Activated naive CD4-positive, alpha-beta T cell treated with anti-CD3 and anti-CD28 coated beads, Interleukin-2, amount 10 ng/mL, durations not matched to agents 7 days and 5 days (primary cell): ENCODE data around the gene TRAPPC10.
"Not testable (repeated sequence)": the region's sequence is repeated elsewhere in the genome, so short reads cannot be mapped to it uniquely, and the experiment has no call there.

Experiments
- CTCF ChIA-PET: fragments of 350-600 bp; sonication (Branson Sonifier 250); formaldehyde crosslinking; loops from one replicate; lab custom pipeline; 2021; ENCODE audit warnings: antibody characterized with exemption; lab: Charles Lee
- DNase-seq: peaks from one replicate; pipeline ENCODE4 v3.0.0-alpha.2; 2020
- H3K27ac Mint-ChIP-seq: one replicate; pipeline ENCODE4 v1.8.0; 2021; ENCODE audit warnings: mild to moderate bottlenecking, moderate library complexity, mixed read lengths
- H3K27me3 Mint-ChIP-seq: one replicate; pipeline ENCODE4 v1.8.0; 2021; ENCODE audit warnings: mild to moderate bottlenecking, mixed read lengths
- H3K36me3 Mint-ChIP-seq: one replicate; pipeline ENCODE4 v1.8.0; 2021; ENCODE audit warnings: mixed read lengths
- H3K4me1 Mint-ChIP-seq: one replicate; pipeline ENCODE4 v1.8.0; 2021; ENCODE audit warnings: mixed read lengths
- H3K4me3 Mint-ChIP-seq: one replicate; pipeline ENCODE4 v1.8.0; 2021; ENCODE audit warnings: mild to moderate bottlenecking, moderate library complexity, mixed read lengths
- H3K9me3 Mint-ChIP-seq: one replicate; pipeline ENCODE4 v1.8.0; 2021; ENCODE audit warnings: mixed read lengths

The TRAPPC10 gene

DNA sequence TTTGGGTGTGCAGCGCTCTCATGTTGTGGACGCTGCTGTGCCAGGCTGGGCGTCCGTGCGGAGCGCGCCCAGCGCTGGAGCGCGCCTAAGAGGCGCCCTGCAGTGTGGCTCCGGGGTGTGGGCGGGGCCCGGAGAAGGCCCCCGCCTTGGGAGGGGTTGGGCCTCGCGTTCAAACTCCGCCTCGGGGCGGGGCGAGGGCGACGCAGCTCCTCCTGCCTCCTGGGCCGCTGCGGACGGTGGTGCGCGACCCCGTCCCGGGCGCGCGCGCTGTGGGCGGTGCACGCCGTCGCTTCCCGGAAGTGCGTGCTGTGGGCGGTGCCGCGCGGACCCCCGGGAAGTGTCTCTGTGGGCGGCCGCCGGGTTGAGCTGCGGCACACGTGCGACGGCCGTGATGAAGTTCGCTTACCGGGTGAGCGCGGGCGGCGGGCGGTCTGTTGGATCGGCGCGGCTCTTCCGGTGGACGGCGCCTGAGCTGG, 95.0 kb downstream of the TRAPPC10 start, which contains the start of gene PWP2:
Gene PWP2, plus strand, starts transcription at position 374 of the 476 bp plus-strand sequence. Its CDS starts 18 bp downstream, at position 392.
- CTCF ChIA-PET, H3K36me3 Mint-ChIP-seq, H3K4me1 Mint-ChIP-seq, H3K27ac Mint-ChIP-seq, H3K27me3 Mint-ChIP-seq, H3K9me3 Mint-ChIP-seq: not testable (repeated sequence)
- DNase-seq = peak; percentile 65
- H3K4me3 Mint-ChIP-seq = peak within 1 kb of the TSS; percentile 60

DNA sequence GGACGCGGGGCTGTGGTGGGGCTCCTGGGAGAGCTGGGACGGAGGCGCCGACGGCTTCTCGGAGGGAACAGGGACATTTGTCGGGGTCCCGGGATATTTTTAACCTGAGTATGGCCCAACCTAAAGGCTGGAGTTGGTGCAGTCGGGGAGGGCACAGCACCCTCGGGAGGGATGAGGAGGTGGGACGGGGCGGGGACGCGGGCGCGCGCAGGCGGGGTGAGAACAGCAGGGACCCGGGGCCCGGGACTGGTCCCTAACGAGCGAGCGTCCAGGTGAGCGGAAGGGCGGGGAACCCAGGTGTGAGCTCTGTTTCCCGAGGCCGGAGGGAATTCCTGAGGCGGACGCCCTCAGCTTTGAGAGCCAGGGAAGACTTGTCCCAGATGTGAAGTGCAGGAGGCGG, 95.5 kb downstream of the TRAPPC10 start:
- H3K36me3 Mint-ChIP-seq, H3K9me3 Mint-ChIP-seq, DNase-seq, H3K27me3 Mint-ChIP-seq, H3K4me1 Mint-ChIP-seq, CTCF ChIA-PET, H3K27ac Mint-ChIP-seq: not testable (repeated sequence)
- H3K4me3 Mint-ChIP-seq = peak overlapping the region; percentile 60

DNA sequence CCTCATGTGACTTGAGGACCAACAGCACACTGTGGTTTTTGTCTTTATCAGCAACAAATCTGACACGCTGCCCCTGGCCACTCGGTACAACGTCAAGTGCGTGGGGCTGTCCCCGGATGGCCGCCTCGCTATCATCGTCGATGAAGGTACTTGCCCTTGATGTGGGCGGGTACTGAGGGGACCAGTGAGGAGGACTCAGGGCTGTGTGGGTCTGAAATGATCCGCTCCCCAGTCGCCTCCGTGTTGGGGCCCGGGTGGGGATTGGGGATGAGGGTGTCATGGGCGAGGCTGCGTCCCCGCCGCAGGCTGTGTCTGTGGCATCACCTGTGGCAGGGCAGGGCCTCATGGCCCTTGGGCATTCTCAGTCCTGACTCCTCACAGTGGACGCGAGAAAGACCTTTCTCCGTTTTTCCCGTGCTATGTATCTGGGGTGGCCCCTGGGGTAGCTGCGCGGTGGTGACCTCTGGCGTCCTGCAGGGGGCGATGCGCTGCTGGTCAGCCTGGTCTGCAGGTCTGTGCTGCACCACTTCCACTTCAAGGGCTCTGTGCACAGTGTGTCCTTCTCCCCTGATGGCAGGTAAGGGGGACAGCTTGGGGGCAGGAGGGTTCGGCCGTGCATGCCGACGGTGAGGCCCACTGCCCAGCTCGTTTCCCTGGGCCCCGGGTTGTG, 101.7 kb downstream of the TRAPPC10 start:
- DNase-seq, H3K36me3 Mint-ChIP-seq, H3K27me3 Mint-ChIP-seq, H3K4me1 Mint-ChIP-seq, CTCF ChIA-PET, H3K9me3 Mint-ChIP-seq, H3K27ac Mint-ChIP-seq, H3K4me3 Mint-ChIP-seq: not testable (repeated sequence)

DNA sequence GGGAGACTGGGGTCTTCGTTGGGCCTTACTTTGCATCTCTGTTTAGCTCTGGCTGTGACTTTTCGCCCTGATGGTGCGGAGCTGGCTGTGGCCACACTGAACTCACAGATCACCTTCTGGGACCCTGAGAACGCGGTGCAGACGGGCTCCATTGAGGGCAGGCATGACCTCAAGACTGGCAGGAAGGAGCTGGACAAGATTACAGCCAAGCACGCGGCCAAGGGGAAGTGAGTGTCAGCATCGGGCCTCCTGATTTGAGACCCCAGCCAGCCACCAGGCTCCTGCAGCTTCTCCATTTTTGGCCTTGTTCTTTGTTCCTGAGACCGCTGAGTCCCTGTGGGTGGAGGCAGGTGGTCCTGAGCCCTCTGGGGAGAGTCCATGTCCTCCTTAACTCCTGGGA, 110.0 kb downstream of the TRAPPC10 start:
- H3K27ac Mint-ChIP-seq, H3K27me3 Mint-ChIP-seq, CTCF ChIA-PET, H3K9me3 Mint-ChIP-seq, H3K36me3 Mint-ChIP-seq, DNase-seq, H3K4me3 Mint-ChIP-seq, H3K4me1 Mint-ChIP-seq: not testable (repeated sequence)

DNA sequence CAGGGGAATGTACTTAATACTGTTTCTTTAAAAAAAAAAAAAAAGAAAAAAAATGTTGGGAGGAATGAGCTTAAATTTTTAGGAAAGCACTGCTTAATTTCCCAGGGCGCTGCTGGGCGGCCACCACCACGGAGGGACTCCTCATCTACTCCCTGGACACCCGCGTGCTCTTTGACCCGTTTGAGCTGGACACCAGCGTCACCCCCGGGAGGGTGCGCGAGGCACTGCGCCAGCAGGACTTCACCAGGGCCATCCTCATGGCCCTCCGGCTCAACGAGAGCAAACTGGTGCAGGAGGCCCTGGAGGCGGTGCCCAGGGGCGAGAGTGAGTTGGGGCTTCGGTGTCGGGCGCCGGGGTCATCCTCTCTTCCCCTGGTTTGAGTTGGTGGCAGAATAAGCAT, 115.7 kb downstream of the TRAPPC10 start:
- H3K9me3 Mint-ChIP-seq, H3K27ac Mint-ChIP-seq, DNase-seq, H3K4me3 Mint-ChIP-seq, CTCF ChIA-PET, H3K27me3 Mint-ChIP-seq, H3K4me1 Mint-ChIP-seq, H3K36me3 Mint-ChIP-seq: not testable (repeated sequence)

DNA sequence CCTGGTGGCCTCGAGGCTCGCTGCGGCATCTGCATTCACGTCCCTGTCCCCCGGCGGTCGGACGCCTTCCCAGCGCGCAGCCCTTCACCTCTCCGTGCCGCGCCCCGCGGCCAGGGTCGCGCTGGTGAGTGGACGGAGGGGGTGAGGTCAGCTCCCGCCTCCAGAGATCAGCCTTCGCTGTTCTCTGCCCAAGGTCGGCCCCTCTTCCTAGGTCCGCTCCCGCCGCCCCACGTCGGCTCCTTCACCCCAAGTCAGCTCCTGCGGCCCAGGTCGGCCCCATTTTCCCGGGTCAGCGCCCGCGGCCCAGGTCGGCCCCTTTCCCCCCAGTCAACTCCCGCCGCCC, 121.6 kb downstream of the TRAPPC10 start:
- H3K4me1 Mint-ChIP-seq, DNase-seq, H3K27me3 Mint-ChIP-seq, H3K9me3 Mint-ChIP-seq, H3K27ac Mint-ChIP-seq, CTCF ChIA-PET, H3K36me3 Mint-ChIP-seq: not testable (repeated sequence)
- peak overlapping the region; percentile 57 for H3K4me3 Mint-ChIP-seq

DNA sequence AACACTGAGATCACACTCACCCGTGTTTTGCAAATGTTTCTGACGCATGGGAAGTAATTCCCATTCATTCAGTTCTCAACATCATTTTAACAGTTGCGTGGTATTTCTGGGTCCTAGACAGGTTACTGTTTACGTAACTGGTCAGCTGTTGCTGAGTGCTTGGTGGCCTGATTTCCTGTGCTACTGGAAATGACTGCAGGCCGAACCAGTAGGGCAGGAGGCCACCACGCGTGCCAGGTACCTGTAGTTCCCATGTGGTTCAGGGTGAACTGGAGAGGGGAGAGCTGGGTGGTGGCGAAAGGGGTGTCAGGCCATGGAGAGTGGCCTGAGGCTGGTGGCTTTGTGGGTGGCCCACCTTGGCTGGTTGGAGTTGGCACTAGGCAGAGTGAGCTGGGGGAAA, 122.6 kb downstream of the TRAPPC10 start:
- H3K27me3 Mint-ChIP-seq, DNase-seq, H3K4me3 Mint-ChIP-seq, H3K9me3 Mint-ChIP-seq, H3K27ac Mint-ChIP-seq, CTCF ChIA-PET, H3K36me3 Mint-ChIP-seq, H3K4me1 Mint-ChIP-seq: not testable (repeated sequence)

DNA sequence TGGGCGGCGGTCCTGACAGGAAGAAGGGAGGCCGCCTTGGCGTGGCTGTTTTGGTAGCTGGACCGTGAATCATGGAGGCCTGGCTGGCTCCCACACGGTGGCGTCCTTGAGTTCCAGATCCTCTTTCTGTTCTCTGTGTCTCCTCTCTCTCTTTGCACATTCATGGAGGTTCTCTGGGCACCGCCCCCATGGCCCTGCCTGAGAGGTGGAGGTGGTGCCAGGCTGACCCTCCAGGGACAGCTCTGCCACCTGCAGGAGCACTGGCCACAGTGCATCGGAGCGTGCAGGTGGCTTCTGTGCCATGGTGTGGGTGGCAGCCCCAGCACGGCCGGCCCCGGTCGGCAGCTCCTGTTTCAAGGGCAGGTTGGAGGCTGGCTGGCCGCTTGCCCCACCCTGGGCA, 125.9 kb downstream of the TRAPPC10 start:
- H3K36me3 Mint-ChIP-seq, CTCF ChIA-PET, H3K27ac Mint-ChIP-seq, H3K4me3 Mint-ChIP-seq, H3K27me3 Mint-ChIP-seq, H3K4me1 Mint-ChIP-seq, H3K9me3 Mint-ChIP-seq: not testable (repeated sequence)
- peak; percentile 49 for DNase-seq

DNA sequence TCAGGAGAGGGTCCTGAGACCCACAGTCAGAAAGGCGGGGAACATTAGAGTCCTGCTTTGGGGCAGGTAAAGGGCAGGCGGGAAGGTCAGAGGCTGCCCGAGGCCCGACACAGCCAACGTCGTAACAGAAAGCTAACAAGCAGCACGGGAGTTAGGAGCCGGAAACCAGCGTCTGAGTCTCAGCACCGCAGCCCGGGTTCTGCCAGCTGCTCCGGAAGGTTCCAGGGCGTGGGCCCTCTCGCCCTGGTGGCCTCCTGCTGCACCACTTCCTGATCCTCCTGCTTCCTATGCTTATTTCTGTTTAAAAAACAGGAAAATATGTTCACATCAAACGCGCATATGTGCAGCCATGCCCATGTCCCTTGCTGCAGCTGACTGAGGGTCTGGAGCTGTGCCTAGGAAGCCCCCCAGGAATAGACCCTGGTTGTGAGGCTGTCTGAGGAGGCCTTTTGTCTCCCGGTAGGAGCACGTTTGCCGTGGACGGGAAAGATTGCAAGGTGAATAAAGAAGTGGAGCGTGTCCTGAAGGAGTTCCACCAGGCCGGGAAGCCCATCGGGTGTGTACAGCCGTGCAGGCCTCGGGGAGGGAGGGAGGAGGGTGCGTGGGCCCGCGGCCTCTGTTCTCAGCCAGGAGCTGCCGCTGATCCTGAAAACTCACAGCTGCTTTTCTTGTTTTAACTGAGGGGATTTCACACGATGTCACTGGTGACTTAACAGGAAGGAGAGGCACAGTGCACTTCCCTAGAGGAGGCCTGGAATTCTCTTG, 127.9 kb downstream of the TRAPPC10 start:
- H3K9me3 Mint-ChIP-seq, DNase-seq, H3K36me3 Mint-ChIP-seq, CTCF ChIA-PET, H3K4me3 Mint-ChIP-seq, H3K4me1 Mint-ChIP-seq, H3K27me3 Mint-ChIP-seq: not testable (repeated sequence)
- H3K27ac Mint-ChIP-seq = peak overlapping the region; percentile 60

DNA sequence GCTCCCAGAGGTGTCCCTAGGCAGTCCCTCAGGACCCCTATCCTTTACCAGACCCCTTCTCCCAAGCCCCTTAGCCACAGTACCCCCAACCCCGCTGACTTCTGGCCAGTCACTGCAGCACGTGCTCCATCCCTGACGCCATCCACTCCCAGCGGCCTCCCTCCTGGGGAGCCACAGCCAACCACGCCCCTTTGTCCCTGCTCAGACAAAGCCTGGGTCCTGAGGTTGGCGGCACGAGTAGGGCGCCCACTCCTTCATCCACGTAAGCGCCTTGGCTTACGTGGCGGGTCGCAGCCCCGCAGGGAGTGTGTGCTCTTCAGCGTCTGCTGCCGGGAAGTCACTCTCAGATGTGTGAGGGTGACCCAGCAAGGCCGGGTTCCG, 128.4 kb downstream of the TRAPPC10 start:
- DNase-seq, H3K9me3 Mint-ChIP-seq, CTCF ChIA-PET, H3K4me3 Mint-ChIP-seq, H3K27me3 Mint-ChIP-seq, H3K4me1 Mint-ChIP-seq, H3K36me3 Mint-ChIP-seq, H3K27ac Mint-ChIP-seq: not testable (repeated sequence)

DNA sequence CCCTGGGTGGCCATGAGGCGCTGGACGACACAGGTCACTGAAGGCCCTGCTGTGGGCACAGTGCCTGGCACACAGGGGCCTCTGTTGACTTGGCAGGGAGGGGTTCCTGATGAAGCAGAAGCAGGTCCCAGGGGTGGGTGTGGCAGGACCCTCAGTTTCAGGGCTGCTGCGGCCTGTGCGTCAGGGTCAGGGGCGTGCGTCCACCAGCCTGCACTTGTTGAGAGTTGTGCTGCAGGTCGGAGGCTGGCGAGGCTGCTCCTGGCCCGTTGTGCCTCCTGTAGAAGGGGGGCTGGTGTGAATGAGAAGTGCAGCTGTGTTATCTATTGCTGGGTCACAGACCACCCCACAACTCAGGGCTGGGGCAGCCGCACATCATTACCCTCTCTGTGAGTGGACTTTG, 130.4 kb downstream of the TRAPPC10 start:
- H3K9me3 Mint-ChIP-seq, H3K27ac Mint-ChIP-seq, DNase-seq, CTCF ChIA-PET, H3K27me3 Mint-ChIP-seq, H3K36me3 Mint-ChIP-seq, H3K4me1 Mint-ChIP-seq, H3K4me3 Mint-ChIP-seq: not testable (repeated sequence)

DNA sequence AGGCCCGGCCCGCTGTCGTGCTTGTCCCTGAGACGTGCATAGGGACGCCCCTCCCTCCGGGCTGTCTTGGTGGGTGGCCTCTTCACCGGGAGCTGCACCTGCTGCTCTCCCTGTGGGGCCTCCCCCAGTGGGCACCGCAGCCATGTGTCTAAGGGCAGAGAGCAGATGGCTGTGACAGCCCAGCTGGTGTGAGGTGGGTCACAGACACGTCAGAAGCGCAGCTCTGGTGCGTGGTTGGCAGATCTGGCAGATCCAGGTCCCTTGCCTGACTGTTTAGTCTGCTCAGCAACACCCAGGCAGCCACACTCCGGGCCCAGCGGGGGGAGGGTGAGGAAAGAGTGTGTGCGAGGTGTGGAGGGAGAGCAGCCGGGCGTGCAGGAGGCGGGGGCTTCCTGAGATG, 131.3 kb downstream of the TRAPPC10 start:
- H3K4me3 Mint-ChIP-seq, H3K27me3 Mint-ChIP-seq, CTCF ChIA-PET, H3K4me1 Mint-ChIP-seq, H3K9me3 Mint-ChIP-seq, H3K27ac Mint-ChIP-seq, H3K36me3 Mint-ChIP-seq: not testable (repeated sequence)
- DNase-seq = peak; percentile 41

DNA sequence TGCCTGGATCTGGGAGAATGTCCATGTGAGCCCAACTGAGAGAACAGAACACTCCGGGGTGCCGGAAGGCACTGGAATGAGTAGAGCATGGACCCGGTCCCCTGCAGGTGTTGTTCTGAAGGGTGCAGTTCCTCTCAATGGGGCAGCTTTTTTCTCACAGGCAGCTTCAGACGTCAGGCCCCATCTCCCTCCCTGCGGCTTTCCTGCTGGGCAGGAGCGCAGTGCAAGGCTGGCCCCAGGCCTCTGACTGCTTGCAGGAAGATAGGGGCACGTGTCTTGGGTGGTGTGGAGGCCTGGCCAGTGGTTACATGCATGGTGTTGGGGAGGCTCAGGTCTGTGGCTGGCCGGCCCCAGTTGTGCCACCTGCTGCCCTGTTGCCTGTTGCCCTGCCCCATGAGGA, 131.9 kb downstream of the TRAPPC10 start:
- H3K4me3 Mint-ChIP-seq, CTCF ChIA-PET, H3K9me3 Mint-ChIP-seq, H3K27me3 Mint-ChIP-seq, H3K36me3 Mint-ChIP-seq, H3K27ac Mint-ChIP-seq, H3K4me1 Mint-ChIP-seq: not testable (repeated sequence)
- DNase-seq = peak; percentile 22

DNA sequence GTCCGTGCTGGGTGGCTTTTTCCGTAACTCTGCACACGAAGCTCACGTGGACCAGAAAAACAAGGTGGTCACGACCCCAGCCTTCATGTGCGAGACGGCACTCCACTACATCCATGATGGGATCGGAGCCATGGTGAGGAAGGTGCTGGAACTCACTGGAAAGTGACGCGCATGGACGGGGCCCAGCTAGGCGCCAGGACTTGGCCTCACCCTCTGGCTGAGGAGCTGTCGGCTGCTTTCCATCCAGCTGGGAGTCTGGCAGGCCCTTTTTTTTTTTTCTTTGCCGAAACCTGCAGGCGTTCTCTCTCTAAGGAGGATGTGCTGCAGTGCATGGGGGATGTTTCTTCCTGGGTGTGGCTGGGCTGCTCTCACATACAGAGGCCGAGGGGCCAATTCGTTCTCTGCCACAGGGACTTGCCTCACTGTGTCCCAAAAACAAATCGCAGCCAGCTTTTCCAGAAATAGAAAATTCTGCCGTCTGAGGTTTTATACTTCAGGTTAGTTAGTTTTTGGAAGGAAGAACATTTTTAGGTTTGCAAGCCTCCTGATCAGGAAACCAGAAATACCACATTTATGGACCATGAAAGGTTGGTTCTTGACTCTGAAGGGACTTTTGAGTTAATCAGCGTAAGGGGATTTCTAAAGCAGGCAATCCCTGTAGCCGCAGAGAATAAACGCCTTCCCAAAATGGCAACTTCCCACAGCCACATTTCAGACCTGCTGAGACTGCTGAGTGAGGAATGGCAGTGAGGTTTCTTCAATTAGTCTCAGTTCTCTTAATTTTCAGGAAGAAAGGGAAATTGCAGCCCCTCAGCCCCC, 132.9 kb downstream of the TRAPPC10 start:
- H3K36me3 Mint-ChIP-seq, H3K27me3 Mint-ChIP-seq, H3K9me3 Mint-ChIP-seq, DNase-seq, H3K4me1 Mint-ChIP-seq, CTCF ChIA-PET, H3K4me3 Mint-ChIP-seq, H3K27ac Mint-ChIP-seq: not testable (repeated sequence)

DNA sequence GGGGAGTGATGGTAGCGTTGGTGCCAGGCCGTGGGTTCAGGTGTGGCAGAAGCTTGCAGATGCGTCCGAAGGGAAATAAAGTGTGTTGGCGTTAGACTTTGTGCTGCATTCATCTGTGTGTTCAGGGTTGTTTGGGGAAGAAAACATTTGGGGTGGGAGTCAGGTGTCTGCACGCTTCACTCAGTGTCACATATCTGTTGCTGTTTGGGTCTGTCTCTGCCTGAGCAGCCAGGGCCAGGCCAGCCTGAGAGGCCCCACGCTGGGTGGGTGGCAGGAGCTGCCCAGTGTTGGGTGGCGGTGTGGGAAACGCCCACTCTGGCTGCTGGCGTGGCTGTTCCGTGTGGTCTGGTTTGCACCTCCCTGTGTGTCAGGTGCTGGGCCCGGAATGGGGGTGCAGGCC, 133.5 kb downstream of the TRAPPC10 start:
- H3K9me3 Mint-ChIP-seq, H3K27ac Mint-ChIP-seq, CTCF ChIA-PET, H3K4me3 Mint-ChIP-seq, H3K4me1 Mint-ChIP-seq, H3K36me3 Mint-ChIP-seq, DNase-seq, H3K27me3 Mint-ChIP-seq: not testable (repeated sequence)
